HG02938 (cell line): ENCODE measurements around the gene ABL1.

Source experiments
- ATAC-seq: cut with Tn5 transposase; IDR thresholded peaks from one replicate; pipeline ENCODE4 v1.9.1; 2021; ENCODE audit warnings: mild to moderate bottlenecking, moderate library complexity; ENCODE audit not compliant: unreplicated experiment

Gene ABL1

DNA sequence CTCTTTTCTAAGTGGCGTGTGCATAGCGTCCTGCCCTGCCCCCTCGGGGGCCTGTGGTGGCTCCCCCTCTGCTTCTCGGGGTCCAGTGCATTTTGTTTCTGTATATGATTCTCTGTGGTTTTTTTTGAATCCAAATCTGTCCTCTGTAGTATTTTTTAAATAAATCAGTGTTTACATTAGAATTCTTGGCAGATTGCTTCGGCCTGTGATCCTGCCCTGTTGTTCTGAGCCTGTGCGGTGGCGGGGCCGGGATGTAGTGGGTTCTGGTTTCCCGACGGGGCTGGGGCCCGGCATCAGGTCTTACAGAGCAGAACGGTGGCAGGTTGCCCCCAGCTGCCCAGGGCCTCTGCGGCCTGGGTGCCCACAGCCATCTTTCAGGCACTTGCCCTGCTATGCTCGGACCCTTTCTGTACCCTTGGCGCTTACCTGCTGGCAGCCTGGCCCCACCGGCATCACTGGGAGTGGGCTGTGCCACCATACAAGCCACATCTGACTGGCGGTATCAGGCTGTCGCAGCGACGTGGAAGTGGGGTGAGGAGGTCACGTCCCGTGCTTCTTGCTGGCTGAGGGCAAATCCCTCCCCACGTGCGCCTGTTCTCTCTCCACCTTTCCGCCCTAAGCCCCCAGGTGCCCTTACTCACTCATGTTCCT is 52.6 kb downstream of the ABL1 start:
- no peak for ATAC-seq

DNA sequence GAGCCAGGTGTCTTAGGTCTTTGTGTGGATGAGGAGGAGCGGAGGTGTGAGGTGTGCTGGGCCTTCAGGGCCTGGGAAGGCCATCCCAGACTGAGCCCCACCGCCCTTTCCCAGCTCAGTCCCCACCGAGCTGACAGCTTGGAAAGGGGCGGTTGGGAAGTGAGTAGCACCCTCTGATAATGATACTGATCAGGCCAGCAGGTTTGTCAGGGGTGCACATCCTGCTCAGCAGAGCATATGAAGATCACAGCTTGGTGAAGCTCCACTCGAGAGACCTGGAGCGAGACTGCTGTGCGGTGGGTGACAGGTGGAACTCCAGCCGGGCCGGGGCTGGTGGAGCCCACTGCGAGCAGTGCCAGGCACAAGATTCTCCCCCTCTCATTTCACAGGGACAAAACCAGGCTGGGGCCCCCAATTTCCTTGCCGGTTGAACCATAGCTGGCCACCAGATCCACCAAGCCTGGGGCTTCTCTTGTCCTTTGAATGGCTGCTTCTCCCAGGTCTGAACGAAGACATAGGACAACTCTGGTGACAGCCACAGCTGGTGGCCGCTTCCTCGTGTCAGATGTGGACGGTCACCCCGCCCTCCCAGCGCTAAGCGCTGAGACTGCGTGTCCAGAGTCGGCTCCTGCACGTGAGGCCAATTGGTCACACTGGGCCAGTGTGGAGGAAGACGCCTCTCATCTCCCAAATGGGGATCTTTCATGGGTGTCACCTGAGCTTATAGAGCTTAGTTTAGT is 53.3 kb downstream of the ABL1 start:
- no peak for ATAC-seq

DNA sequence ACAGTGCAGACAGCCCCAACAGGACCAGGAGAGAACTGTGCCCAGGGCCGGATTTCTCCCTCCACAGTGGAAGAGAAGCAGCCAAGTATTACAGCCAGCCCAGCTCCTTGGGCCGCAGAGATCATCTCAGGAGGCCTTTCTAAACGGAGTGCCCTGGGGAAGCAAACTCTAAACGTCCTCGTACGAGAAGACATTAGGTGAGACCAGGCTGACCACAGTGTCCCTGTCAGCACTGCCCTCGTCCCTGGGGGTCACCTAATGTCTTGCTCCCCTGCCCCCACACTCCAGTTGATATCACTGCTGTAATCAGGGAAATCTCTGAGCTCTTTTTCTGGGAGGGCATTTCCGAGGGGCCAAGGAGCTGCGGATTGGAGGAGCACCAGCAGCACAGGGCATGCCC is 55.1 kb downstream of the ABL1 start:
- ATAC-seq = no peak

DNA sequence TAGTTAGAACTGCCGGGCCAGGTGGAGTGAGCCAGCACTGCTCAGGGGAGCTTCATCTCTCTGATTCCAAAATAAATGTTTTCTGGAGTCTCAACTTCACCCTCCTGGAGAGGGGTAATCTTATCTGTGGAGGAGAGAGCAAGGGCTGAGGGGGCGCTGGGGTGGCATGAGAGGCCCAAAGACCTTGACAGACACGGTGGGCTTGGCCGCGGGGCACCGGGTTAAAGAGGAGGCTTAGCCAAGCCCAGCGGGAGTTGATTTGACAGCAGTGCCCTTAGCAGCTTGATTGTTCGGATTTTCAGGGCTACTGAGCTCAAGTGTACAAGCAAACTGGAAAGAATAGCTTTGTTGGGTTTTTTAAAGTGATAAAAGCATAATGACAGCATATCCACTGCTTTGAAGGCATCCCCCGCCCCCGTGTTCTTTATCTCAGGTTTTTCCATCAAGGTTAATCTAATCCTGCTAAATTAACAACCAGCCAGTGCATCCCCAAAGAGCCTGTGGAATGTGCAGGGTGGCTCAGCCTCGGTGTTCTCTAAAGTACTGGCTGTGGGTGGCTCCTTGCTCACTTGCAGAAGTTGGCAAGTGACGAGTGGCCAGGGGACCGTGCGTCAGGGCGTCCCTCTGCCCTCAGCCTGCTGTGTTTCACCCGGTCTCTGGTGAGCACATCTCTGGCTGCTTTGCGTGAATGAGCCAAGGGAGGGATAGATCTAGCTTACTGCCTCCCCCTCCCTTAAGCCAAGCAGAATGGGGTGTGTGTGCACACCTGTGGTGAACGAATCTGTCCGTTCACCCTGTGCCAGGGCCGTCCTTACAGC is 56.0 kb downstream of the ABL1 start:
- no peak for ATAC-seq

DNA sequence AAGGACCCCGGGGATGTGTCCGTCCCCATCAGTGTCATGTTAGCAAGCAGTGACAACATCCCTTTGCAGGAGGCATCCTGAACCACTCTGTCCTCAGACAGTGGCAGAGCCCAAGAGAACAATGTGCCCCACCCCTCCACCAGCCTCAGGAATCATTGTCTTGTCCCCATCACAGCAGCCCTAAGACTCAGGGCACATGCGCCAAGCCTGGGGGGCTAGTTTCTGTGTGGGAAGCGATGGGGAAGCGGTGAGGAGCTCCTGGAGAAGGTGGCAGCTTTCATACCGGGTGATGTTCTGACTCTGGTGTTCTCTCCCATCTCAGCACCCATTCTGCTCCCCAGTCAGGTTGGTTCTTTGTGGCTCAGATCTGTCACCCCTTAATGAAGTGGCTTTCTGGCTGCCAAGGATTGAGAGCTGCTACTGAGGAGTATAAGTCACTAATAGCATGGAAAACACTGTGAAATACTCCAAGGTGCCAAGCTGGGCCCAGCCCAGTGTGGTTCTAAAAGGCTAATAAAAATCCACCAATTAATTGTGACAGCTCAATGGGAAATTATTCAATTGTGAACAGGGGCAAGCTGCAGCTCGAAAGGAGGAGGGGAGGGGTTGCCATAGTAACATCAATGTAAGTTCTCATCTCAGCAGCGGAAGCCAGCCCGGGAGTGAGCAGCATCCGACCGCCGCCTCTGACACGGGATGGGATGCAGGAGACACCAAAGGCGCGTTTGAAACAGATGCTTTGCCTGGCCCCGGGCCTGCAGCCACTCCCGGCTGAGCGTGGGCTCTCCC is 56.8 kb downstream of the ABL1 start:
- ATAC-seq = no peak

DNA sequence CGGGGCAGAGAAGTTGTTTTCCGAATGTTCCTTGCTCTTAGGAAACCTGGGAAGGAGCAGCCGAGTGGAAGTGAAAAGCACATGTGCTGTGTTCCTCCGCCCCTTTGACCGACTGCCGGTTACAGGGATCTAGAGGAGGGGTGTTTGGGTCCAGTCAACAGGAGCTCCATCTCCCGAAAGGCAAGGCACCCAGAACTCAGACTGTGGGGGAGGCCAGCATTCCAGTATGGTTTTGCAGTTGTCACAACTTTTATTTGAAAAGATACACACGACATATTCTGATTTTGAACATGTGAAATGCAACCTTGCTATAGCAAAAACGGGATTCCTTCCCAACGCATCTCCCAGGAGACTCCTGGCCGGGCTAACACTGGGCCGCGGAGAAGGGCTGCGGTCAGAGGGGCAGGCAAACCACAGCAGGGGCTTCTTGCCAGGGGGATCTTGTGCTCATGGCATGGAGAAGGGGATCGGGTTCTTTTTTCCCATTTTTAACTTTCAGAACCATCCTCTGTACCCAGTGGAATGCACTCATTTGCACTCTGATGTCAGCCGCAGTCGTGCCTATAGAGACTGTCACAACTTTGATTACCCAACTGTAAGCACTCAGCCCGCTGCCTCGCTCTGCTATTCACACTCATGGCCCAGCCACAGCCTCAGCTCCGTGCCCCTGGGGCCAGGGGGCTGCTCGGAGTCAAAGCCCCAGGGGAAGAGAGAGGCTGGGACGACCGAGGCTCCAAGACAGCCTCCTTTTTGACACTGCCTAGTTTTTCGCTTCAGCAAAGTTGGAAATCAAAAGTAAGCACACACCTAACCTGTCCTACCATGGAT is 57.6 kb downstream of the ABL1 start:
- no peak for ATAC-seq

DNA sequence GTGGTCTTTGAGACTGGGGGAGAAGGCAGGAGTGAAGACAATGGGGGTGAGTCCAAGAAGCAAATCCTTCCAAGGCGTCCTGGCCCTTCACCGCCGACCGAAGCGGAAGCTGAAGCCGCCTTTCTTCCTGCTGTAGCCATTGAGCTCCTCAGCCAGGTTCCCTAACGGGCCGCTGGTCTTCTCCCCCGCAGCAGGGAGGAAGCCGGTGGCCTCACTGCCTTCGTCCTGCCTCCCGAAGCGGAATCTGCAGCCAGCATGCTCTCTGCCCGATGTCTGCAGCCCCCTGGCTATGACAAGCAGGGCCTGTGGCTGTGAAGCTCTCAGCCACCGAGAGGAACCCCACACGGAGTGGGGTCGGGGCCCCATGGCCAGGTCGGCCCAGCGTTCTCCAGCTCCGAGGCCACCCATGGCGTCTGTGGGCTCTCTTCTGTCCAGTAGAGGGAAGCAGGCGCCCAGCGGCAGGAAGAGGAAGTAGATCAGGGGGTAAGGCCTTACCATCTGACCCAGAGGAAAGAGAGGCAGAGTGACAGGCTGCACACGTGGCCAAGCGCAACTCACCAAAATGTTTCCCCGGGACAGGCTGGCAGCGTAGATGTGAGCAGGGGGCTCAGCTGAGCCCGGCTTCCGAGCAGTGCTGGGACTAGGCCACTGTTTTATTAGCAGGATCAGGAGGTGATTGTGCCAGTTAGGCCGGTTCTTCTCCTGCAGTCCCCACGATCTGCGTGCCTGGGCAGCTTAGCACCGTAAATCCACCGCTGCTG is 58.5 kb downstream of the ABL1 start:
- ATAC-seq = no peak

DNA sequence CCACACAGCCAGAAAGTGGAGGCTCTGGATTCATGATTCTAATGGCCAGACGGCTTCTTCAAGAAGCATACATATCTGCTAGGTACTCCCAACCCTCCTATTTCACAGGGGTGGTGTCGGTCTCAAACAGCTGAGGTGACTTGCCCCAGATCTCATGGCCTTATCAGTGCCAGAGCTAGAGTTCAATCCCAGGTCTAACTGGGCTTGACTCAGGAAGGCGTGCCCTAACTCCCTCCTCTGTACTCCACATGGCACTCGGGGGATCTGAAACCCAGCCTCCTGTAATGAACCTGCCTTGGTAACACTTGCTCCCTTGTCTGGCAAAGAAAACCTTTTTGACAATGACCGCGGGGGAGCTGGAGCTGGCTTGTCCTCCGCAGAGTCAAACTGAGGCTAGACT is 59.5 kb downstream of the ABL1 start:
- no peak for ATAC-seq

DNA sequence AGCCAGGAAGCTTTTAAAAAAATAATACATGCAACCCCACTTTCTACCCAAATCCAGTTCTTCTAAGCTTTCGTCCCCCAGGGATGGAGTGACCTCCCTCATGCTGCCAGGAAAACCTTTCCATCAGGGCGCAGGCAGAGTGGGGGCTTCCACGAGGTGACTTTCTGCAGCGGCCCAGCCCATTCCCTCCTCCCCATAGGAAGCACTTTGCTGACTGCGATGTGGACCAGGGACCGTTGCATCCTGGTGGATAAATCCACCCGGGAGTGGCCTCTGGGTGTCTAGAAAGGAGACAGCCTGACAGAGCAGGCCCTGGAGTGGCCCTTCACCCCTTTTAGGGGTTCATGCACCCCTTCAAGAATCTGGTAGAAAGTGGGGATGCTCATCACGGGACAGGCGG is 60.0 kb downstream of the ABL1 start:
- ATAC-seq = no peak

DNA sequence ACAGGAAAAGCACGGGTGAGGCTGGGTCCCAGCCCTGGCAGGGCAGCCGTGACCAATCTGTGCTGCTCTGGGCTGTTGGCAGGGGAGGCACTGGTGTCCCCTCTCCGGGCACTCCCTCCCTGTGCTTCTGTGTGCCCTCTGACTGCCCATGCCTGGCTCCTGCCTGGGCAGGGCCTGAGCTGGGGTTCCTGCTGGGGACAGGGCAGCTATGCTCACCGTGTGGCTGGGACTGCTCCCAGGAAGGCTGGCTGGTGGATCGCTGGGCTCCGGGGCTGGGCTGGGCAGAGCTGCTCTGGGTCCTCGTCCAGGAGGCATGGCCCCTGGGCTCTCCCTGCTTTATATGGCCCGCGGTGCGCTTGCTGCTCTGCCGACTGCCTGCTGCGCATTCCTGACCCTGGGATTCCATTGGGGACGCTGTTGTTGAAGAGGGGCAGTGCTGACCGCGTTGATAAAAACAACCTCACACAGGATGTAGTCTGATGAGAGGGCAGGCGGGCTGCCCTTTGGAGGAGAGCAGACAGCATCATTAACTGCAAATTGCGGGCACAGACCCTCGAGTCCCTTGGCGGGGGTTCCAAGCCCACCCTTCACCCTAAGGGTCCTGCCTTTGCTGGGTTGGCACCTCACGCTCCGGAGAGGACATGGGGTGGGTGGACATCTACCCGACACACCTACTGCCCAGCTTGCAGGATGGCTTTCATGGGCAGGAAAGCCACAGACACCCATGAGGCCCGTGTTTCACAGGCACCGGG is 60.6 kb downstream of the ABL1 start:
- no peak for ATAC-seq

DNA sequence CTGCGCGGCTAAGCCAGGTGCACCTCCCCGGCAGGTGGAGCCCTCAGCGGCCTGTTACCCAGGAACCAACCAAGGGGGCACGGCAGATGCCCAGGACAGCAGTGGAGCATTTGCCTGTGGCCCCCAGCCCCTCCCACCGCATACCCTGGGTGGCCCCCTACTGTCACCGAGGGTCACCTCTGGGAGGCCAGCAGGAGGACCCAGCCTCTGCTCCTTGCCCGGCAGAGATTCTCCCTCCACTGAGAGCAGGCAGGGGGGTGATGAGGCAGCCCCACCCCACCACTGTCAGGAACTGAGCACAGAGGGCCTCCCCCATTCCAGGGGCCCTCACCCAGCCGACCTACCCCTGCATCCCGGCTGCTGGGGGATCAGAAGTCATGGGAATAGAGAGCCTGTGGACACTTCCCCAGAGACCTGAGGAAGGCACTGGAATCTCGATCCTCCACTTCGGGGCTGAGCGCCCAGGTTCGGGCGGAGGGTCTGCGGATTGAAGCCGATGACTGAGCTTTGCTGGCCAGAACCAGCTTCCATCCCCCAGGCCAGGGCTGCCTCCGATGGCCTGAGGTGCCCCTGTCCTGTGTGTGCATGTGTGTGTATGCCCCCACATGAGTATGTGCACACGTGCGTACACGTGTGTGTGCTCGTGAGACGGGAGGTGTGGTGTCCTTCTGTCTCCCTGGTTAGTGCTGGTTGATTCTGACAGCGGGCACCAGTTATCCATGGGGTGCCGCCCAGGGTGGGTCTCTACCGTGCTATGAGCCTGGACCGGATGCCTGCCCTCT is 61.4 kb downstream of the ABL1 start, which contains the start of gene QRFP:
Gene QRFP, minus strand, starts transcription at position 580 of the 782 bp plus-strand sequence. CDS start 2,974 bp downstream, outside the sequence.
- no peak for ATAC-seq

DNA sequence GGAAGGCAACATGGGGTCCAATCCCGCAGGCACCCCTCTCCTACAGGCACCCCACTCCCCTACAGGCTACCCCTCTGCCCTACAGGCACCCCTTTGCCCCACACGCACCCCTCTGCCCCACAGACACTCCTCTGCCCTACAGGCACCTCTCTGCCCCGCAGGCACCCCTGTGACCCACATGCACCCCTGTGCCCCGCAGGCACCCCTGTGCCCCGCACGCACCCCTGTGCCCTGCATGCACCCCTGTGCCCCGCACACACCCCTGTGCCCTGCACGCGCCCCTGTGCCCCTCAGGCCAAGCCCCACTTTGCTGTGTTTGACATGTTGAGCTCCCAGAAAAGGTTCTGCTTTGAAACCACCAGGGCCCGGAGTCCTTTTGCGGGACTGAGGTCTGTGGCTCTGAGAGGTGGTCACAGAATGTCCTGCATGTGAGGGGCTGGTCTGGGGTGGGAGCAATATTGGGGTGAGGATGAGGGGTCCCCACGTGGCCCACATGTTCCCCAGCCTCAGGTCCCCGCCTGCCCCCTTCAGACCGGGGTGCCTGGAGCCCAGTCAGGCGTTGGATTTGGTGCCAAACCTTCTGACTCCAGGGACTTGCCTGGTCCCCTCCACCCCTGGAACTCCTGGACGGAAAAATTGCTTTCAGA is 62.2 kb downstream of the ABL1 start:
- ATAC-seq = no peak

DNA sequence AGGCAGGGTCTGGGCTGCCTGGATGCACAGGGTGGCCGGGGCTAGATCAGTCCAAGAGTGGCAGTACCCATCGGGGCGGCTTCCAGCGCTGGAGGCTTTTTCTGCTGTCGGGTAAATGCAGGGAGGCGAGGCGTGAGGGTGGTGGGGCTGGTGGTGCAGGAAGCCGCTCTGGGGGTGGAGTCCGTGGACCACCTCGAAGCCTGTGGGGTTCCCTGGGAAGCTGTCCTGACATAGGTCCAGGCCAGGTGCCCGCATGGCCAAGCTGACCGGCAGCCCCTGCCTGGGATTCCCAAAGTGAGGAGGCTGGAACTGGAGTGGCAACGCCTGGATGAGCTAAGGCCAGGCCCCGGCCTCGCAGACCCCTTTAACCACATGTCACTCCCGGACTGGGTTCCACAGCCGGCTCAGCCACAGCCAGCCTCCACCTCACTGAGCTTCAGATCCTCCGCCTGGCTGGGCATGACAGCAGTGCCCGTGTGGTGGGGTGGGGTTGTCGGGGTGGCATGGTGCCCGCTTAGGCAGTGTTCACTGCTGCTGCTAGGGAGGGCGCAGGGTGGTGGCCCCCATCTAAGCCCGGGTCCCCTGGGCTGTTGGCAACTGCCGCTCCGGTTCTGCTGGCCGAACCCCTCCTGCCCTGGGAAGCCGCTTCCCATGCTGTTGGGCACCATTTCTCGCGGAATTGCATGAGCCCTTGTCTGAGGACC is 62.9 kb downstream of the ABL1 start:
- no peak for ATAC-seq

DNA sequence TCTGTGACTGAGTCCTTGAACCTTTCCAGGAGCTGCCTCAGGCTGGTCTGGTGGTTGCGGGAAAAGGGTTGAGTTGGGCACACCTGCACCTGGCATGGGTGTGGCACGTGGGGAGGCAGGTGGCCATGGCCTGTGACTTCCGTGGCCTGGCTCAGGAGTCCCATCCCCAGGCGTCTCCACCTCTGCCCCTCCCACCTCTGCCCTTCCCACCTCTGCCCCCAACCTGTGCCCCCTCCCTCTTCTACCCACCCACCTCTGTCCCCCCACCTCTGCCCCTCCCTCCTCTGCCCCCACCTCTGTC is 63.4 kb downstream of the ABL1 start:
- ATAC-seq = no peak

DNA sequence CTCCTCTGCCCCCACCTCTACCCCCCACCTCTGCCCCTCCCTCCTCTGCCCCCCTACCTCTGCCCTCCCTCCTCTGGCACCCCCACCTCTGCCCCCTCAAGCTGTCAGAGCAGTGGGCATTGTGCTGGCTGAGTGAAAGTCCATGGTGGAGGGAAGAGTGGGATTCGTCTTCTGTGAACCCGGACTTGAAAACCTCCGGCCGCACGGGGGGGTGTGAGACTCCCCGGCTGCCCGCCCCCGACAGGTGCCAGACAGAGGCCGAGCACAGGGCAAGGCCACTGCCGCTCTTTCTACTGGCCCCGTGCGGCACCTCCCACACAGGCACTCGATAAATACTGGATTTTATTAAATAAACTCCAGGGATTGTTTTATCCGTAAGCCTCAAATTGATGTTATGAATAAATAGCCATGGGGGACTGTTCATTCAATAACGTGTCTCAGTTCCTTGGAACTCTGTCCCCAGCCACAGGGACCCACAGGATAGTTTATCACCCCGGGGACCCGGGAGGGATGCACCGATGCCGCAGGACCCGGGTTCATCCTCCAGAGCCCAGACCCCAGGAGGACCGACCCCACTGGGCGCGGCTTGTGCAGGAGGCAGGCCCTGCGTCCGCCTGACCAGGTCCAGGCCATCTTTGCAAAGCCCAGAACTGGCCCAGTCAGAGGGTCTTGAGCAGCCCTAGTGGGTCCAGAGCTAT is 64.1 kb downstream of the ABL1 start:
- no peak for ATAC-seq

DNA sequence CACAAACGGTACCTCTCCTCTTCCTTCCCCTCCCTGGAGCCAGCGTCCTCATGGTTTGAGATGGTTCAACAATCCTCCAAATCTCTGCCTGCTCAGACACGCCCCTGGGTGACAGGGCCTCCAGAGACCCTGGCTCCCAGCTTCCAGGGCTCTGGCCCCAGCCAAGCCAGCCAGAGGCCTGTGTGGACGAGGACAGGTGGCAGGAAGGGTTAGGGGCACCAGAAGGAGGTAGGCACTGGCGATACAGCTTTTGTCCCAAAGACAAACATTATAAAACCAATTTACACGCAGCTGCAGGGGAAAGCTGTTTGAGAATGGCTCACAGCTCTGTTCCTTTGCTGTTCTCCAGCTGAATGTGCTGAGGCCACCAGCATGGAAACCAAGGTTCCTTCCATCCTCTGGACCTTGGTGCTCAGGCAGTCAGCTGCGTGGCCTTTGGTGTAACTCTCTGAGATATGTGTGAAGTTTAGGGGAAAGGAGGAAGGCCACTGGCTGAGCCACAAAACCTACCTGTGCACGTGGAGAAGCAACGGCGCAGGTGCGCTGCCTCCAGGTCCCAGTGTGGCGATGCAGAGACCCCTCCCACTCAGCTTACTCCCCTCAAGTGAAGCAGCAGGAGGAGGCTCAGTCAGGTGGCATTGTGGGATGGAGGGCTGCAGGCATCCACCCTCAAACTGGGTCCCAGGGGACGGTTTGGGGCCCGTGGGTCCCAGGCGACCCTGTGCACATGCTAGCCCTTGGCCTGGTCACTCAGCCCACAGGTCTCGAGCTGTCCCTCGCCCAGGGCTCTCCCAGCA is 65.8 kb downstream of the ABL1 start:
- no peak for ATAC-seq
